GM12878 (cell line): ENCODE measurements around the gene CDHR5. TPM values are rescaled to one million over a fixed set of nuclear protein-coding genes. Genes with fewer than 3 reads are reported as not detected.

Experiments used
- ATAC-seq: fragments of 200-7000 bp; cut with Tn5 transposase; 3 replicates; pipeline ENCODE4 v1.9.1; 2020; ENCODE audit warnings: mild to moderate bottlenecking, moderate library complexity
- BruUV-seq: library from RNA; stranded (reverse); fragments of 400-500 nt; replicated peaks from 2 replicates; lab custom pipeline; 2021; lab: Mats Ljungman, UMichigan
- CTCF ChIA-PET: fragments of 300-600 bp; sonication (Branson Sonifier 250); formaldehyde crosslinking; extraction: SDS; loops from one replicate; lab custom pipeline; 2021; ENCODE audit warnings: inconsistent platforms; lab: Yijun Ruan, JAX
- POLR2A ChIA-PET: fragments of 350-600 bp; formaldehyde crosslinking; extraction: SDS; loops from one replicate; lab custom pipeline; 2021; ENCODE audit warnings: inconsistent platforms; lab: Charles Lee
- RAD21 ChIA-PET: fragments of 300-600 bp; sonication (Branson Sonifier 250); formaldehyde crosslinking; loops from one replicate; lab custom pipeline; 2023; ENCODE audit warnings: antibody characterized with exemption; ENCODE audit not compliant: unreplicated experiment; lab: Charles Lee
- SMC1A ChIA-PET: fragments of 300-600 bp; sonication (Branson Sonifier 250); formaldehyde crosslinking; loops from one replicate; lab custom pipeline; 2023; ENCODE audit not compliant: unreplicated experiment, uncharacterized antibody; lab: Charles Lee
- DNase-seq: peaks from one replicate; pipeline ENCODE4 v3.0.0-alpha.2; 2011; ENCODE audit warnings: low read depth, low spot score
- FAIRE-seq: peaks from 3 replicates; lab custom pipeline; 2011; peaks lifted over from hg19 to GRCh38; lab: Jason Lieb, UNC
- H2AFZ ChIP-seq: 2 replicates; pipeline ENCODE4 v1.6.0; 2011; ENCODE audit warnings: low read depth, low read length, control low read depth; ENCODE audit not compliant: control insufficient read depth
- H3K27ac ChIP-seq: 2 replicates; pipeline ENCODE4 v1.5.1; 2011; ENCODE audit warnings: control low read depth; ENCODE audit not compliant: control insufficient read depth, insufficient read depth
- H3K27me3 ChIP-seq, 2 experiments: replicated peaks in 1 of 2; 2 replicates each; pipeline versions ENCODE4 v1.6.0 to v1.6.1; 2011; ENCODE audit warnings: low read length in 1 of 2; ENCODE audit not compliant: control insufficient read depth in 2 of 2, insufficient read depth in 2 of 2
- H3K36me3 ChIP-seq, 2 experiments: 2 replicates each; pipeline ENCODE4 v1.5.1; 2011; ENCODE audit warnings: low read length in 1 of 2; ENCODE audit not compliant: control insufficient read depth in 2 of 2, insufficient read depth in 2 of 2
- H3K4me1 ChIP-seq: 2 replicates; pipeline ENCODE4 v1.6.1; 2011; ENCODE audit warnings: mild to moderate bottlenecking, low read length, moderate library complexity, mixed read lengths; ENCODE audit not compliant: control insufficient read depth, insufficient read depth
- H3K4me2 ChIP-seq: 2 replicates; pipeline ENCODE4 v1.6.0; 2011; ENCODE audit warnings: control low read depth; ENCODE audit not compliant: control insufficient read depth, insufficient read depth
- H3K4me3 ChIP-seq: fragments of 200-600 bp; sonication (generic); 2 replicates; pipeline ENCODE4 v1.5.1; 2016
- H3K79me2 ChIP-seq: 2 replicates; pipeline ENCODE4 v1.6.0; 2011; ENCODE audit warnings: low read length; ENCODE audit not compliant: control insufficient read depth, insufficient read depth
- H3K9ac ChIP-seq: 2 replicates; pipeline ENCODE4 v1.8.0; 2011; ENCODE audit warnings: low read length, control low read depth, mixed read lengths; ENCODE audit not compliant: control insufficient read depth, insufficient read depth
- H3K9me3 ChIP-seq: replicated peaks from 3 replicates; pipeline ENCODE4 v1.5.1; 2011; ENCODE audit warnings: mild to moderate bottlenecking, low read length; ENCODE audit not compliant: control insufficient read depth, insufficient read depth
- H4K20me1 ChIP-seq: 2 replicates; pipeline ENCODE4 v1.6.0; 2011; ENCODE audit not compliant: control insufficient read depth, insufficient read depth
- CBFB ChIP-seq: IDR thresholded peaks from 2 replicates; pipeline ENCODE4 v1.6.1; 2016; ENCODE audit warnings: antibody characterized with exemption, low read depth
- CHD2 ChIP-seq: IDR thresholded peaks from 2 replicates; pipeline ENCODE4 v1.6.1; 2011; ENCODE audit warnings: low read depth, low read length, improper control_type of control experiment, borderline replicate concordance
- CREM ChIP-seq: IDR thresholded peaks from 2 replicates; pipeline ENCODE4 v1.6.1; 2014; ENCODE audit warnings: antibody characterized with exemption, low read depth
- EGR1 ChIP-seq, 2 experiments: IDR thresholded peaks; 1 replicate in 1 of 2; 2 replicates in 1 of 2; pipeline ENCODE4 v1.6.1; 2011 to 2012; ENCODE audit warnings: low read depth in 2 of 2, low read length in 2 of 2, borderline replicate concordance in 1 of 2, mild to moderate bottlenecking in 1 of 2, moderate library complexity in 1 of 2
- GABPA ChIP-seq: IDR thresholded peaks from 2 replicates; pipeline ENCODE4 v1.6.1; 2014; ENCODE audit warnings: antibody characterized with exemption, low read depth, mild to moderate bottlenecking, inconsistent platforms
- NFYA ChIP-seq: IDR thresholded peaks from 2 replicates; pipeline ENCODE4 v1.6.1; 2011; ENCODE audit warnings: low read depth, mild to moderate bottlenecking, low read length, improper control_type of control experiment, borderline replicate concordance
- NFYB ChIP-seq: IDR thresholded peaks from 2 replicates; pipeline ENCODE4 v1.6.1; 2011; ENCODE audit warnings: low read depth, mild to moderate bottlenecking, low read length, improper control_type of control experiment, moderate library complexity; ENCODE audit not compliant: insufficient read depth
- PAX8 ChIP-seq: fragments of 450-650 bp; IDR thresholded peaks from 2 replicates; pipeline ENCODE4 v1.6.1; 2017; ENCODE audit warnings: mild to moderate bottlenecking, moderate library complexity
- RELB ChIP-seq: fragments of 450-650 bp; IDR thresholded peaks from 2 replicates; pipeline ENCODE4 v1.6.1; 2017; ENCODE audit warnings: low read depth, mild to moderate bottlenecking, moderate library complexity
- SRF ChIP-seq, 2 experiments: IDR thresholded peaks; 2 replicates each; pipeline ENCODE4 v1.6.1; 2011; ENCODE audit warnings: low read depth in 2 of 2, low read length in 2 of 2, mild to moderate bottlenecking in 1 of 2, moderate library complexity in 1 of 2
- STAT3 ChIP-seq: IDR thresholded peaks from 2 replicates; pipeline ENCODE4 v1.6.1; 2011; ENCODE audit warnings: low read depth, low read length, improper control_type of control experiment
- TAF1 ChIP-seq: IDR thresholded peaks from 2 replicates; pipeline ENCODE4 v1.6.1; 2011; ENCODE audit warnings: mild to moderate bottlenecking, low read depth, low read length, borderline replicate concordance
- TBL1XR1 ChIP-seq: IDR thresholded peaks from 2 replicates; pipeline ENCODE4 v1.6.1; 2012; ENCODE audit warnings: low read depth, low read length, improper control_type of control experiment
- TCF12 ChIP-seq: IDR thresholded peaks from 2 replicates; pipeline ENCODE4 v1.6.1; 2011; ENCODE audit warnings: low read depth, mild to moderate bottlenecking, low read length
- TCF7 ChIP-seq: IDR thresholded peaks from 2 replicates; pipeline ENCODE4 v1.6.1; 2014; ENCODE audit warnings: antibody characterized with exemption, borderline replicate concordance
- YBX1 ChIP-seq: fragments of 450-650 bp; IDR thresholded peaks from 2 replicates; pipeline ENCODE4 v1.6.1; 2016; ENCODE audit warnings: antibody characterized with exemption
- ZNF24 ChIP-seq: fragments of 450-650 bp; IDR thresholded peaks from 2 replicates; pipeline ENCODE4 v1.6.1; 2017; ENCODE audit warnings: antibody characterized with exemption, mild to moderate bottlenecking
- WGBS: methylation state at CpG from one replicate; pipeline ENCODE4 v1.1.6; 2016; ENCODE audit warnings: low lambda C conversion rate; ENCODE audit not compliant: insufficient replicate concordance, insufficient coverage; ENCODE audit errors: missing lambda C conversion rate; 5-methylcytosine and 5-hydroxymethylcytosine counted together
- in situ Hi-C: fragments of 300-500 bp; cut with MboI; formaldehyde crosslinking; loops from 9 replicates; pipeline ENCODE4 v1.14.3; 2018; ENCODE audit warnings: mixed read lengths
- intact Hi-C: fragments of 100-400 bp; cut with micrococcal nuclease; formaldehyde crosslinking; loops from one replicate; pipeline ENCODE4 v1.14.2; 2022; ENCODE audit not compliant: unreplicated experiment
- polyA plus RNA-seq, 11 experiments: library from polyadenylated mRNA; depleted of rRNA in 4 of 11; unstranded in 6 of 11; stranded (reverse) in 5 of 11; fragments of >200 nt; fragmentation: Nextera tagmentation in 4 of 11; fragmentation: Illumina TruSeq in 1 of 11; extraction: Ambion mirVana in 4 of 11; extraction: Trizol in 1 of 11; gene quantifications; 1 replicate in 1 of 11; 2 replicates in 10 of 11; pipeline versions ENCODE4 v1.2.1 to v1.2.3, GENCODE V29; 2011 to 2016; ENCODE audit warnings: inconsistent platforms in 2 of 11, missing spikeins in 2 of 11, low read depth in 1 of 11
- total RNA-seq, 4 experiments: library from RNA; depleted of rRNA in 3 of 4; stranded (reverse); fragments of >200 nt in 3 of 4; fragmentation: Illumina TruSeq in 1 of 4; extraction: Trizol in 1 of 4; gene quantifications; 2 replicates each; pipeline versions ENCODE4 v1.2.1 to v1.2.3, GENCODE V29; 2013 to 2021

The CDHR5 gene
- total and polyA plus RNA-seq, 10 of the 15 experiments (the other 5 are each of a cell fraction or from before 2014, with no cell fraction given): 0.06 TPM; not detected in 9

- no peaks in the 10 kb centered on the region for H4K20me1 ChIP-seq
- ChIA-PET POLR2A (interaction anchor here (1.6 kb wide), 1 partner anchor 13 kb away, joined by 3 read pairs; no protein-coding TSS in a partner anchor), CTCF (interaction anchor here (0.6 to 2.8 kb wide), 3 partner anchors 13 to 49 kb away, joined by 3 to 17 read pairs (median 5); no protein-coding TSS in a partner anchor), RAD21 (interaction anchor here (1.0 kb wide), 1 partner anchor 51 kb away, joined by 5 read pairs; no protein-coding TSS in a partner anchor), SMC1A (interaction anchor here (1.2 kb wide), 1 partner anchor 23 kb away, joined by 3 read pairs; no protein-coding TSS in a partner anchor)
- WGBS: 94% methylated on average over 17 of the region's 17 CpGs
- no peaks in the 10 kb centered on the region for H3K27me3 ChIP-seq
- H3K27ac ChIP-seq: no peak overlapping the region
- no peak for FAIRE-seq
- no peak for ATAC-seq
- no peak overlapping the region for H2AFZ ChIP-seq
- TF ChIP-seq TCF12: no peak
- H3K9me3 ChIP-seq: no peaks in the 10 kb centered on the region
- H3K4me2 ChIP-seq: no peak overlapping the region
- H3K9ac ChIP-seq: no peak overlapping the region
- no peaks in the 10 kb centered on the region for H3K79me2 ChIP-seq
- H3K36me3 ChIP-seq: peaks cover 6 to 9% of the 10 kb centered on the region in 2 experiments; a peak in 3 of 4 replicates
- no TSS peak for BruUV-seq
- intact Hi-C loops (no loop called here), in situ Hi-C loops (no loop called here)
- DNase-seq: no peak
- H3K4me1 ChIP-seq: no peaks in the 10 kb centered on the region
- H3K4me3 ChIP-seq: no peak overlapping the region
These were observed 49.7 kb upstream of the CDHR5 start for GRCh38 chr11:674406-674805.

- FAIRE-seq (no peak), DNase-seq (no peak), ATAC-seq (no peak)
- Histone ChIP-seq H3K27ac (no peak overlapping the region), H3K9ac (no peak overlapping the region), H3K4me1 (no peaks in the 10 kb centered on the region), H3K4me3 (no peak overlapping the region), H2AFZ (no peak overlapping the region), H3K36me3 (peaks cover 6 to 9% of the 10 kb centered on the region in 2 experiments; a peak in 3 of 4 replicates), H3K27me3 (no peaks in the 10 kb centered on the region), H4K20me1 (no peaks in the 10 kb centered on the region), H3K9me3 (no peaks in the 10 kb centered on the region), H3K4me2 (no peak overlapping the region), H3K79me2 (no peaks in the 10 kb centered on the region)
- POLR2A ChIA-PET: interaction anchor here (1.6 kb wide), 1 partner anchor 13 kb away, joined by 3 read pairs; no protein-coding TSS in a partner anchor
- CTCF ChIA-PET: interaction anchor here (0.6 to 2.8 kb wide), 4 partner anchors 12 to 92 kb away, joined by 3 to 17 read pairs (median 4); no protein-coding TSS in a partner anchor
- RAD21 ChIA-PET: interaction anchor here (1.0 kb wide), 1 partner anchor 52 kb away, joined by 5 read pairs; no protein-coding TSS in a partner anchor
- SMC1A ChIA-PET: interaction anchor here (1.2 kb wide), 1 partner anchor 23 kb away, joined by 3 read pairs; no protein-coding TSS in a partner anchor
- intact Hi-C loops (no loop called here), in situ Hi-C loops (no loop called here)
- 98% methylated on average over 8 of the region's 8 CpGs for WGBS
- no TSS peak for BruUV-seq
- no peak for TF ChIP-seq GABPA
- TF ChIP-seq TAF1: no peak
- no peak for TF ChIP-seq YBX1
- TF ChIP-seq STAT3: no peak
- TF ChIP-seq NFYB: no peak
- no peak for TF ChIP-seq PAX8
- no peak for TF ChIP-seq CHD2
- TF ChIP-seq RELB: no peak
- no peak for TF ChIP-seq SRF (IDR thresholded peaks at IDR 0.05; ENCODE audit: low read depth in 2 of 2, low read length in 2 of 2)
- no peak for TF ChIP-seq CBFB
- TF ChIP-seq NFYA: no peak
- no peak for TF ChIP-seq CREM
- TF ChIP-seq TBL1XR1: no peak
- TF ChIP-seq TCF7: no peak
- no peak for TF ChIP-seq EGR1 (IDR thresholded peaks at IDR 0.05; ENCODE audit: borderline replicate concordance in 1 of 2, low read depth in 2 of 2, low read length in 2 of 2)
- TF ChIP-seq ZNF24: no peak
These were observed 49.1 kb upstream of the CDHR5 start for GRCh38 chr11:673866-674265.
